Astrocyte of the cerebellum (primary cell): ENCODE measurements around the gene MLNR.

Experiments
- DNase-seq: peaks from one replicate; pipeline ENCODE4 v3.0.0-alpha.2; 2011; ENCODE audit warnings: low read depth
- H3K4me3 ChIP-seq: 2 replicates; pipeline ENCODE4 v1.5.1; 2011; ENCODE audit warnings: mild to moderate bottlenecking, low read depth, low read length, moderate library complexity
- in situ Hi-C: cut with HindIII; loops from 2 replicates; pipeline ENCODE4 v1.10.0; 2017; ENCODE audit warnings: low sequenced_read_pairs
- TF ChIP-seq, protein P1 (sequence below): IDR thresholded peaks from 2 replicates; pipeline ENCODE4 v1.5.1; 2012; ENCODE audit warnings: low read length, low read depth, moderate library complexity, mild to moderate bottlenecking; ENCODE audit errors: missing control alignments

The MLNR gene, protein sequence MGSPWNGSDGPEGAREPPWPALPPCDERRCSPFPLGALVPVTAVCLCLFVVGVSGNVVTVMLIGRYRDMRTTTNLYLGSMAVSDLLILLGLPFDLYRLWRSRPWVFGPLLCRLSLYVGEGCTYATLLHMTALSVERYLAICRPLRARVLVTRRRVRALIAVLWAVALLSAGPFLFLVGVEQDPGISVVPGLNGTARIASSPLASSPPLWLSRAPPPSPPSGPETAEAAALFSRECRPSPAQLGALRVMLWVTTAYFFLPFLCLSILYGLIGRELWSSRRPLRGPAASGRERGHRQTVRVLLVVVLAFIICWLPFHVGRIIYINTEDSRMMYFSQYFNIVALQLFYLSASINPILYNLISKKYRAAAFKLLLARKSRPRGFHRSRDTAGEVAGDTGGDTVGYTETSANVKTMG

DNA sequence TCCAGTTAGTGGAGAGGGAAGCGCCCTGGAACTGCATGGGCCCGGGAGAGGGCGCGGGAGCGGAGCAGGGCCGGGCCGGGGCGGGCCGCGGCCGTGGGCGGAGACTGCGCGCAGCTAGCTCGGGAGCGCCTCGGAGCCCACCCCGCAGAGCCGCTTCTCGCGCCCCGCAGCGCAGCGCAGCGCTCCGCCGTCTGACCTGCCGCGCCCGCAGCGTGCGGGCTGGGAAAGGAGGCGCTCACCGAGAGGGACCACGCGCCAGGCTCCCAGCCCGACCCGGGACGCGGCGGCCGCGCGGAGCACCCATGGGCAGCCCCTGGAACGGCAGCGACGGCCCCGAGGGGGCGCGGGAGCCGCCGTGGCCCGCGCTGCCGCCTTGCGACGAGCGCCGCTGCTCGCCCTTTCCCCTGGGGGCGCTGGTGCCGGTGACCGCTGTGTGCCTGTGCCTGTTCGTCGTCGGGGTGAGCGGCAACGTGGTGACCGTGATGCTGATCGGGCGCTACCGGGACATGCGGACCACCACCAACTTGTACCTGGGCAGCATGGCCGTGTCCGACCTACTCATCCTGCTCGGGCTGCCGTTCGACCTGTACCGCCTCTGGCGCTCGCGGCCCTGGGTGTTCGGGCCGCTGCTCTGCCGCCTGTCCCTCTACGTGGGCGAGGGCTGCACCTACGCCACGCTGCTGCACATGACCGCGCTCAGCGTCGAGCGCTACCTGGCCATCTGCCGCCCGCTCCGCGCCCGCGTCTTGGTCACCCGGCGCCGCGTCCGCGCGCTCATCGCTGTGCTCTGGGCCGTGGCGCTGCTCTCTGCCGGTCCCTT, at the start of gene MLNR:
MLNR (plus strand) TSS at position 303 of the 820 bp plus-strand sequence; CDS start at position 303, 0 bp downstream.
- TF ChIP-seq, protein P1, sequence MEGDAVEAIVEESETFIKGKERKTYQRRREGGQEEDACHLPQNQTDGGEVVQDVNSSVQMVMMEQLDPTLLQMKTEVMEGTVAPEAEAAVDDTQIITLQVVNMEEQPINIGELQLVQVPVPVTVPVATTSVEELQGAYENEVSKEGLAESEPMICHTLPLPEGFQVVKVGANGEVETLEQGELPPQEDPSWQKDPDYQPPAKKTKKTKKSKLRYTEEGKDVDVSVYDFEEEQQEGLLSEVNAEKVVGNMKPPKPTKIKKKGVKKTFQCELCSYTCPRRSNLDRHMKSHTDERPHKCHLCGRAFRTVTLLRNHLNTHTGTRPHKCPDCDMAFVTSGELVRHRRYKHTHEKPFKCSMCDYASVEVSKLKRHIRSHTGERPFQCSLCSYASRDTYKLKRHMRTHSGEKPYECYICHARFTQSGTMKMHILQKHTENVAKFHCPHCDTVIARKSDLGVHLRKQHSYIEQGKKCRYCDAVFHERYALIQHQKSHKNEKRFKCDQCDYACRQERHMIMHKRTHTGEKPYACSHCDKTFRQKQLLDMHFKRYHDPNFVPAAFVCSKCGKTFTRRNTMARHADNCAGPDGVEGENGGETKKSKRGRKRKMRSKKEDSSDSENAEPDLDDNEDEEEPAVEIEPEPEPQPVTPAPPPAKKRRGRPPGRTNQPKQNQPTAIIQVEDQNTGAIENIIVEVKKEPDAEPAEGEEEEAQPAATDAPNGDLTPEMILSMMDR, result no peak
- peak within 1 kb of the TSS; percentile 21 for H3K4me3 ChIP-seq
- in situ Hi-C loops, result no loop called here
- DNase-seq, result no peak

DNA sequence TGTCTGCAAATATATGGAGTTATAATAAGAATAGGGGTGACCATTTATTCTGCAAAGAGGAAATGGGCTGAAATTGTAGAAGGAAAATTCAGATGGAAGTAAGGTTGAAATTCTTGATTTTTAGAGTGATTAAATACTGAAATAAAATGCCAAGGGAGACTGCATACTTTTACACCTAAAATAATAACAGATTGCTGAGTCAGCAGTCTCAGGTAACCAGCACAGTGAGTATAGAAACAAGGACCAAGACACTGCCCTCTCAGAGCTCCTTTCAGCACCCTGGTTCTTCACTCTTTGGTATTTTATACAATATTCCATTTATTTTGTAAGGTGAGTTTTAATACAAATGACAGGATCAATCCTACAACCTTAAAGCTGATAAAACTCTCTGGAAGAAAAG, 48.8 kb upstream of the MLNR start:
- in situ Hi-C loops, result no loop called here
- TF ChIP-seq, protein P1, result no peak

DNA sequence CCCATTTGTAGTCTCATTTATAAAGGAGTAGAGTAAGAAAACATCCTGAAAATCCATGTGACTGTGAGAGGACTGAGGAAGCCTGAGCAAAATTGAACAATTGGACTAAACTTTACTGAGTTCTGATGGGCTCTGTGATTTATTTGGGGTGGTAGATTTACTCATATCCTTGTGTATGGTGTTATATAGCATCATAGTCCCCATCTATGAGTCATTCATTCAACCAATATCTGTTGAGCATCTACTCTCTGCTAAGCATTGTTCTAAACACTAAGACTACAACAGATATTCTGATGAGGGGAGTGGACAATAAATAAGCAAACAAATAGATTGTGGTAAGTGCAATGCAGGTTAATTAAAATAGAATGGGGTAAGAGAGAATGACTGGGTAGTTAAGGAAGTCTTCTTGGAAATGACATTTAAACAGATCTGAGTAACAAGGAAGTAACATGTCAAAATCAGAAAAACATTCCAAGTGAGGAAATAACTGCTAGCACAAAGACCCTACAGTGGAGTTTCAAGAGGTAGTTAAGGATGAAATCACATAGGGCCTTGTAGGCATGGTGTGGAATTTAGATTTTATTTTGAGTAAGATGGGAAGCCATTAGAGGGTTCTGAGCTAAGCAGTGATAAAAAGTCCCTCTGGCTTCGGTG, 36.3 kb upstream of the MLNR start:
- TF ChIP-seq, protein P1, result no peak
- in situ Hi-C loops, result no loop called here

More for the DNA sequence above, 48.8 kb upstream of the MLNR start:
- no peak for DNase-seq
- no peak overlapping the region for H3K4me3 ChIP-seq

DNA sequence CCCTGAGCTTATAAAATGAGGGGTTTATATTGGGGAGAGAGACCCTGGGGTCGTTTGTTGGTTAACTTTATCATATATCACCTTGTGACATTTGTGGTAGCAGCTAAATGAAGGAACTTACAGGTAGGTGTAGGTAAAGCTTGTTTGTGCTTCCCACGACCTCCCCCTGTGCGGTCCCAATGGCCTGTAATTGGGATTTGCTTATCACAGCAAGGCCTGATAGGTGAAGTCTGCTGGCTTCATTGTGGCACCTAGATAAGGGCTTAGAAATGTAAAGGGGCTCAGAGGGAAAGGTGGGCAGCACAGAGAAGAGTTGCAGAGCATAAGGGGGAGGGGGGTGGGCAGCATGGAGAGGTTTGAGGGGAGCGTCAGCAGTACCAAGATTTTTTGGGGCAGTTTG, 35.5 kb upstream of the MLNR start:
- H3K4me3 ChIP-seq, result no peak overlapping the region
- TF ChIP-seq, protein P1, result no peak
- in situ Hi-C loops, result no loop called here
- no peak for DNase-seq

More for the DNA sequence above, 36.3 kb upstream of the MLNR start:
- no peak for DNase-seq
- H3K4me3 ChIP-seq, result no peak overlapping the region

DNA sequence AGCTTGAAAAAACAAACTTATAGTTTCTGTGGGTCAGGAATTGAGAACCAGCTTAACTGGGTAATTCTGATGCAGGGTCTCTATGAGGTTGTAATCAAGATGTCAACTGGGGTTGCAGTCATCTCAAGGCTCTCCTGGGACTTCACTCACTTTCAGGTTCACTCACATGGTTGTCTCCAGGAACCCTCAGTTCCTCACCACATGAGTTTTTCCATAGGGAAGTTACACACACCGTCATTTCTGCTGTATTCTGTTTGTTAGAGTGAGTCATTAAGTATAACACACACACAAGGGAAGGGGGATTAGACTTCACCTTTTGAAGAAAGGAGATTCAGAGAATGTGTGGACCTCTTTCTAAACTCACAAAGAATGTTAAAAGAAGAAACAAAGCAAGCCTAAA, 34.9 kb upstream of the MLNR start:
- DNase-seq, result no peak
- no peak overlapping the region for H3K4me3 ChIP-seq
- in situ Hi-C loops, result no loop called here

More for the DNA sequence above, 34.9 kb upstream of the MLNR start:
- TF ChIP-seq, protein P1, result no peak
